K562 (cell line): ENCODE results near the gene CARM1. TPM values are rescaled to one million over a fixed set of nuclear protein-coding genes. Genes with fewer than 3 reads are reported as not detected.

Experiments used
- BACH1 ChIP-seq: fragments of 200-800 bp; sonication (Bioruptor generic); IDR thresholded peaks from 2 replicates; pipeline ENCODE4 v1.6.1; 2016; ENCODE audit warnings: missing genetic modification characterization, missing compliant biosample characterization
- CREM ChIP-seq: IDR thresholded peaks from 2 replicates; pipeline ENCODE4 v1.6.1; 2014; ENCODE audit warnings: antibody characterized with exemption, low read depth
- EP400 ChIP-seq: fragments of 450-650 bp; IDR thresholded peaks from 2 replicates; pipeline ENCODE4 v1.6.1; 2017; ENCODE audit warnings: antibody characterized with exemption, mild to moderate bottlenecking, moderate library complexity
- HNRNPH1 ChIP-seq: fragments of 200-400 bp; formaldehyde crosslinking; optimal IDR thresholded peaks from 2 replicates; pipeline ENCODE3; 2017; ENCODE audit warnings: low read depth, mild to moderate bottlenecking, low read length, moderate library complexity
- KDM2B ChIP-seq: fragments of 250-450 bp; sonication (Bioruptor Pico); IDR thresholded peaks from 2 replicates; pipeline ENCODE4 v1.8.0; 2021; ENCODE audit warnings: mild to moderate bottlenecking, moderate library complexity
- NR2C2 ChIP-seq, 2 experiments: fragments of 200-800 bp in 1 of 2; sonication (Bioruptor generic) in 1 of 2; sonication (generic) in 1 of 2; formaldehyde crosslinking in 1 of 2; IDR thresholded peaks; 2 replicates each; pipeline versions ENCODE4 v1.6.1 to v1.8.0; 2016 to 2022; ENCODE audit warnings: mild to moderate bottlenecking in 1 of 2, missing compliant biosample characterization in 1 of 2, missing genetic modification characterization in 1 of 2, missing genetic modification reagents in 1 of 2
- RBM15 ChIP-seq: fragments of 200-400 bp; formaldehyde crosslinking; IDR thresholded peaks from 2 replicates; pipeline ENCODE4 v1.6.1; 2018; ENCODE audit warnings: mild to moderate bottlenecking, low read length, moderate library complexity; ENCODE audit not compliant: insufficient read depth
- SIN3A ChIP-seq, 2 experiments: fragments of 150-350 bp in 1 of 2; IDR thresholded peaks; 2 replicates each; pipeline ENCODE4 v1.6.1; 2011 to 2016; ENCODE audit warnings: borderline replicate concordance in 2 of 2, low read depth in 2 of 2, low read length in 2 of 2, mild to moderate bottlenecking in 2 of 2, moderate library complexity in 2 of 2; ENCODE audit not compliant: control insufficient read depth in 1 of 2
- TAF1 ChIP-seq: IDR thresholded peaks from 2 replicates; pipeline ENCODE4 v1.6.1; 2011; ENCODE audit warnings: mild to moderate bottlenecking, low read length, moderate library complexity; ENCODE audit not compliant: insufficient read depth, control insufficient read depth, severe bottlenecking; ENCODE audit errors: extremely low read depth
- ZBTB2 ChIP-seq: fragments of 450-650 bp; IDR thresholded peaks from 2 replicates; pipeline ENCODE4 v1.6.1; 2016; ENCODE audit warnings: antibody characterized with exemption
- ZBTB49 ChIP-seq: sonication (generic); formaldehyde crosslinking; IDR thresholded peaks from 2 replicates; pipeline ENCODE4 v1.8.0; 2022; ENCODE audit warnings: missing genetic modification reagents, mild to moderate bottlenecking, borderline replicate concordance
- ZFP36 ChIP-seq: fragments of 150-350 bp; IDR thresholded peaks from 2 replicates; pipeline ENCODE4 v1.6.1; 2018; ENCODE audit warnings: low read length, low read depth; ENCODE audit not compliant: partially characterized antibody
- ZNF140 ChIP-seq: fragments of 250-450 bp; sonication (Bioruptor Pico); IDR thresholded peaks from 2 replicates; pipeline ENCODE4 v1.8.0; 2021; ENCODE audit warnings: moderate library complexity, mild to moderate bottlenecking, inconsistent platforms
- ZNF395 ChIP-seq: fragments of 200-800 bp; sonication (Bioruptor generic); IDR thresholded peaks from 2 replicates; pipeline ENCODE4 v1.6.1; 2017; ENCODE audit warnings: missing genetic modification characterization, missing compliant biosample characterization
- ZNF592 ChIP-seq: fragments of 450-650 bp; IDR thresholded peaks from 2 replicates; pipeline ENCODE4 v1.6.1; 2017; ENCODE audit warnings: antibody characterized with exemption, mild to moderate bottlenecking
- ZNF668 ChIP-seq: fragments of 250-450 bp; sonication (Bioruptor Pico); IDR thresholded peaks from 2 replicates; pipeline ENCODE4 v1.8.0; 2022; ENCODE audit warnings: mild to moderate bottlenecking, inconsistent platforms
- polyA plus RNA-seq, 8 experiments: library from polyadenylated mRNA; depleted of rRNA in 4 of 8; stranded (reverse) in 5 of 8; unstranded in 3 of 8; fragments of >200 nt; fragmentation: Nextera tagmentation in 2 of 8; fragmentation: Illumina TruSeq in 1 of 8; extraction: Ambion mirVana in 2 of 8; extraction: Trizol in 1 of 8; gene quantifications; 2 replicates each; pipeline versions ENCODE4 v1.2.1 to v1.2.3, GENCODE V29; 2011 to 2014; ENCODE audit warnings: inconsistent platforms in 1 of 8, missing spikeins in 1 of 8
- total RNA-seq, 7 experiments: library from RNA; depleted of rRNA in 6 of 7; stranded (reverse); fragments of >200 nt in 6 of 7; fragmentation: Illumina TruSeq in 2 of 7; extraction: Trizol in 2 of 7; gene quantifications; 2 replicates each; pipeline versions ENCODE4 v1.2.1 to v1.2.3, GENCODE V29; 2011 to 2021; ENCODE audit warnings: low replicate concordance in 1 of 7

The CARM1 gene
- total and polyA plus RNA-seq, 9 of the 15 experiments (the other 6 are each of a cell fraction or from before 2014, with no cell fraction given) = 0.36 to 86.0 (median 29.7) TPM

- TF ChIP-seq ZNF592 = no peak
- no peak for TF ChIP-seq ZNF668 (CRISPR knock-in tag)
- no peak for TF ChIP-seq ZFP36
- TF ChIP-seq RBM15 = no peak
- peak in 1 of 2 experiments; percentile 30; a peak in 2 of 4 replicates for TF ChIP-seq SIN3A (IDR thresholded peaks at IDR 0.05; ENCODE audit: borderline replicate concordance in 2 of 2, control insufficient read depth in 1 of 2, low read depth in 2 of 2, low read length in 2 of 2)
- no peak for TF ChIP-seq ZBTB2
- no peak for TF ChIP-seq ZNF140
- TF ChIP-seq ZNF395 = peak; percentile 87
- no peak for TF ChIP-seq NR2C2 (CRISPR knock-in tag; IDR thresholded peaks at IDR 0.05)
- peak; percentile 17; the same call in 1 of the 2 replicates for TF ChIP-seq NR2C2 (tag; IDR thresholded peaks at IDR 0.05)
- TF ChIP-seq CREM = no peak
- TF ChIP-seq ZBTB49 (CRISPR knock-in tag) = no peak
- TF ChIP-seq TAF1 = no peak
- TF ChIP-seq KDM2B (CRISPR knock-in tag) = no peak
- TF ChIP-seq BACH1 = no peak; the same call in 1 of the 2 replicates
- TF ChIP-seq HNRNPH1 = no peak
- peak; percentile 36; the same call in 1 of the 2 replicates for TF ChIP-seq EP400
Measured at GRCh38 chr19:10961073-10961860, 89.9 kb downstream of the CARM1 start (continued).
